SK-N-SH (cell line): ENCODE results near the gene TRPM3. TPM values are rescaled to one million over a fixed set of nuclear protein-coding genes. Genes with fewer than 3 reads are reported as not detected.

Experiments
- CTCF ChIA-PET: fragments of 300-600, 350-600 bp; formaldehyde crosslinking; extraction: SDS; loops from one replicate; lab custom pipeline; 2021; lab: Yijun Ruan, JAX
- POLR2A ChIA-PET: fragments of 350-600 bp; sonication (Branson Sonifier 250); formaldehyde crosslinking; extraction: SDS; loops from one replicate; lab custom pipeline; 2020; ENCODE audit warnings: antibody characterized with exemption, inconsistent platforms; lab: Yijun Ruan, JAX
- DNase-seq: peaks from one replicate; pipeline ENCODE4 v3.0.0; 2012
- H2AFZ ChIP-seq: fragments of 200-600 bp; sonication (generic); 2 replicates; pipeline ENCODE4 v1.8.1; 2016; ENCODE audit warnings: antibody characterized with exemption, mild to moderate bottlenecking, low read depth
- H3F3A ChIP-seq: fragments of 200-600 bp; sonication (generic); replicated peaks from 2 replicates; pipeline ENCODE3; 2016; ENCODE audit warnings: antibody characterized with exemption, mild to moderate bottlenecking; ENCODE audit not compliant: insufficient read depth
- H3K27ac ChIP-seq, 2 experiments: fragments of 200-500 bp in 1 of 2; fragments of 200-600 bp in 1 of 2; sonication (Bioruptor generic) in 1 of 2; sonication (generic), shearing (Covaris generic) in 1 of 2; 2 replicates each; pipeline versions ENCODE4 v1.5.1 to v1.6.1; 2014 to 2016; ENCODE audit warnings: low read depth in 2 of 2, inconsistent platforms in 1 of 2, low read length in 1 of 2, mild to moderate bottlenecking in 1 of 2, mixed read lengths in 1 of 2
- H3K27me3 ChIP-seq: fragments of 200-600 bp; sonication (generic), shearing (Covaris generic); 2 replicates; pipeline ENCODE4 v1.6.1; 2016; ENCODE audit warnings: mixed run types; ENCODE audit not compliant: insufficient read depth
- H3K36me3 ChIP-seq, 2 experiments: fragments of 200-500 bp in 1 of 2; fragments of 200-600 bp in 1 of 2; sonication (Bioruptor generic) in 1 of 2; sonication (generic) in 1 of 2; replicated peaks in 1 of 2; 2 replicates each; pipeline versions ENCODE3 to v1.5.1; 2014 to 2016; ENCODE audit warnings: low read length in 1 of 2, mild to moderate bottlenecking in 1 of 2; ENCODE audit not compliant: insufficient read depth in 2 of 2, control insufficient read depth in 1 of 2
- H3K4me1 ChIP-seq, 2 experiments: fragments of 200-500 bp in 1 of 2; fragments of 200-600 bp in 1 of 2; sonication (Bioruptor generic) in 1 of 2; sonication (generic), shearing (Covaris generic) in 1 of 2; 2 replicates each; pipeline versions ENCODE4 v1.5.1 to v1.6.1; 2014 to 2016; ENCODE audit warnings: low read depth in 1 of 2, low read length in 1 of 2, mixed run types in 1 of 2; ENCODE audit not compliant: insufficient read depth in 2 of 2, control insufficient read depth in 1 of 2
- H3K4me2 ChIP-seq: fragments of 200-600 bp; sonication (generic), shearing (Covaris generic); 2 replicates; pipeline ENCODE4 v1.6.1; 2017; ENCODE audit warnings: mixed run types
- H3K4me3 ChIP-seq, 2 experiments: fragments of 200-500 bp in 1 of 2; fragments of 200-600 bp in 1 of 2; sonication (Bioruptor generic) in 1 of 2; sonication (generic), shearing (Covaris generic) in 1 of 2; 2 replicates each; pipeline versions ENCODE4 v1.5.1 to v1.8.1; 2014 to 2016; ENCODE audit warnings: low read depth in 2 of 2, inconsistent platforms in 1 of 2, low read length in 1 of 2, mild to moderate bottlenecking in 1 of 2, mixed read lengths in 1 of 2, moderate library complexity in 1 of 2
- H3K79me2 ChIP-seq: fragments of 200-600 bp; sonication (generic); 2 replicates; pipeline ENCODE4 v1.8.1; 2017; ENCODE audit warnings: mild to moderate bottlenecking; ENCODE audit not compliant: insufficient read depth
- H3K9ac ChIP-seq: fragments of 200-600 bp; sonication (generic); 2 replicates; pipeline ENCODE4 v1.6.1; 2017; ENCODE audit warnings: mixed run types
- H3K9me2 ChIP-seq: fragments of 200-600 bp; sonication (generic); 2 replicates; pipeline ENCODE4 v1.6.1; 2017; ENCODE audit warnings: mixed run types
- H3K9me3 ChIP-seq: fragments of 200-600 bp; sonication (generic); 2 replicates; pipeline ENCODE4 v1.6.1; 2017; ENCODE audit warnings: mixed run types, mild to moderate bottlenecking, moderate library complexity
- H4K20me1 ChIP-seq: fragments of 200-600 bp; sonication (generic); 2 replicates; pipeline ENCODE4 v1.6.1; 2017; ENCODE audit warnings: mild to moderate bottlenecking, mixed run types; ENCODE audit not compliant: insufficient read depth
- CHD2 ChIP-seq: fragments of 150-350 bp; IDR thresholded peaks from 2 replicates; pipeline ENCODE4 v1.6.1; 2018; ENCODE audit warnings: low read length; ENCODE audit not compliant: partially characterized antibody
- EZH2phosphoT487 ChIP-seq: fragments of 200-600 bp; sonication (generic); IDR thresholded peaks from 2 replicates; pipeline ENCODE4 v1.6.1; 2017; ENCODE audit warnings: low read depth, mixed run types, mild to moderate bottlenecking, antibody characterized with exemption, moderate library complexity, borderline replicate concordance
- FOSL2 ChIP-seq: IDR thresholded peaks from 2 replicates; pipeline ENCODE4 v1.4.0; 2012; ENCODE audit warnings: low read depth, mild to moderate bottlenecking, moderate library complexity, borderline replicate concordance
- FOXJ3 ChIP-seq: sonication (generic); formaldehyde crosslinking; IDR thresholded peaks from 2 replicates; pipeline ENCODE4 v1.5.1; 2020; ENCODE audit warnings: mild to moderate bottlenecking, missing genetic modification reagents
- GABPA ChIP-seq: IDR thresholded peaks from 2 replicates; pipeline ENCODE4 v1.4.0; 2012; ENCODE audit warnings: low read depth, mild to moderate bottlenecking
- JUND ChIP-seq: IDR thresholded peaks from 2 replicates; pipeline ENCODE4 v1.4.0; 2012
- MEF2A ChIP-seq: IDR thresholded peaks from 2 replicates; pipeline ENCODE4 v1.4.0; 2012; ENCODE audit warnings: low read depth, borderline replicate concordance
- NRF1 ChIP-seq: IDR thresholded peaks from 2 replicates; pipeline ENCODE4 v1.6.1; 2012; ENCODE audit warnings: low read depth, mild to moderate bottlenecking, low read length
- RCOR1 ChIP-seq: fragments of 150-350 bp; IDR thresholded peaks from 2 replicates; pipeline ENCODE4 v1.6.1; 2017; ENCODE audit warnings: antibody characterized with exemption, low read length
- RFX5 ChIP-seq: IDR thresholded peaks from 2 replicates; pipeline ENCODE4 v1.6.1; 2012; ENCODE audit warnings: mild to moderate bottlenecking, improper control_type of control experiment, low read length
- RXRA ChIP-seq: IDR thresholded peaks from 2 replicates; pipeline ENCODE4 v1.4.0; 2012; ENCODE audit warnings: low read depth, mild to moderate bottlenecking, borderline replicate concordance
- TCF12 ChIP-seq: IDR thresholded peaks from 2 replicates; pipeline ENCODE4 v1.4.0; 2012
- WGBS: methylation state at CpG from one replicate; pipeline ENCODE4 v1.1.6; 2017; ENCODE audit warnings: low lambda C conversion rate; 5-methylcytosine and 5-hydroxymethylcytosine counted together
- polyA plus RNA-seq, 3 experiments: library from polyadenylated mRNA; depleted of rRNA; stranded (reverse); fragments of >200 nt; gene quantifications; 2 replicates each; pipeline ENCODE4 v1.2.3, GENCODE V29; 2012
- TF ChIP-seq, protein P1 (sequence below): IDR thresholded peaks from 2 replicates; pipeline ENCODE4 v1.4.0; 2012; ENCODE audit warnings: low read depth, borderline replicate concordance
- TF ChIP-seq, protein P2 (sequence below): IDR thresholded peaks from 2 replicates; pipeline ENCODE4 v1.6.1; 2012; ENCODE audit warnings: mild to moderate bottlenecking, low read depth, low read length, moderate library complexity
- TF ChIP-seq, protein P3 (sequence below): fragments of 150-350 bp; IDR thresholded peaks from 2 replicates; pipeline ENCODE4 v1.6.1; 2017; ENCODE audit warnings: antibody characterized with exemption, low read length, low read depth, borderline replicate concordance
- TF ChIP-seq, protein P4 (sequence below): fragments of 200-600 bp; sonication (generic); IDR thresholded peaks from 2 replicates; pipeline ENCODE4 v1.6.1; 2017; ENCODE audit warnings: antibody characterized with exemption, mild to moderate bottlenecking, moderate library complexity
- TF ChIP-seq, protein P5 (sequence below): IDR thresholded peaks from 2 replicates; pipeline ENCODE4; 2012

TRPM3 gene
- polyA plus RNA-seq, 1 of the 3 experiments (the other 2 are of a cell fraction): not detected

DNA sequence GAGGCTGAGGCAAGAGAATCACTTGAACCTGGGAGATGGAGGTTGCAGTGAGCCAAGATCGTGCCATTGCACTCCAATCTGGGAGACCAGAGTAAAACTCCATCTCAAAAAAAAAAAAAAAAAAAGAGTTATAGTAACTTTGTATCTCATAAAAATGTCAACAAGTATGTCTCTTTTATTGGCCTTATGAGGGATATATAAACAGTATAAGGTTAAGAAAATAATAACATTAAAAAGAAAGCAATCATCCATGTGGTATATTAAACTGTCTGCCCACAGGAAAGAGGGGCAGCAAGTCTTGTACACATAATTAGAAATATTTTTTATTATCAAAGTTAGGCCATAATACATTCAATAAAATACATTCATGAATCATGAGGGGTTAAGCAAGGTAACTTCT is 447.6 kb downstream of the TRPM3 start:
- H3K9me3 ChIP-seq: no peaks in the 10 kb centered on the region
- 9% methylated on average over 1 of the region's 1 CpG for WGBS
- no peak overlapping the region for H3K4me3 ChIP-seq
- no peaks in the 10 kb centered on the region for H3K9me2 ChIP-seq
- no peak overlapping the region for H3K27ac ChIP-seq
- H3K4me2 ChIP-seq: no peak overlapping the region
- H3K9ac ChIP-seq: no peak overlapping the region
- no peaks in the 10 kb centered on the region for H4K20me1 ChIP-seq
- no peaks in the 10 kb centered on the region for H3K79me2 ChIP-seq
- TF ChIP-seq NRF1 (no peak), EZH2phosphoT487 (no peak), FOSL2 (no peak), CHD2 (no peak), RXRA (no peak), GABPA (no peak), RCOR1 (no peak), RFX5 (no peak), FOXJ3 (CRISPR knock-in tag) (no peak), MEF2A (no peak), JUND (no peak), TCF12 (no peak)
- TF ChIP-seq, protein P1, sequence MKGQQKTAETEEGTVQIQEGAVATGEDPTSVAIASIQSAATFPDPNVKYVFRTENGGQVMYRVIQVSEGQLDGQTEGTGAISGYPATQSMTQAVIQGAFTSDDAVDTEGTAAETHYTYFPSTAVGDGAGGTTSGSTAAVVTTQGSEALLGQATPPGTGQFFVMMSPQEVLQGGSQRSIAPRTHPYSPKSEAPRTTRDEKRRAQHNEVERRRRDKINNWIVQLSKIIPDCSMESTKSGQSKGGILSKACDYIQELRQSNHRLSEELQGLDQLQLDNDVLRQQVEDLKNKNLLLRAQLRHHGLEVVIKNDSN: no peak
- TF ChIP-seq, protein P2, sequence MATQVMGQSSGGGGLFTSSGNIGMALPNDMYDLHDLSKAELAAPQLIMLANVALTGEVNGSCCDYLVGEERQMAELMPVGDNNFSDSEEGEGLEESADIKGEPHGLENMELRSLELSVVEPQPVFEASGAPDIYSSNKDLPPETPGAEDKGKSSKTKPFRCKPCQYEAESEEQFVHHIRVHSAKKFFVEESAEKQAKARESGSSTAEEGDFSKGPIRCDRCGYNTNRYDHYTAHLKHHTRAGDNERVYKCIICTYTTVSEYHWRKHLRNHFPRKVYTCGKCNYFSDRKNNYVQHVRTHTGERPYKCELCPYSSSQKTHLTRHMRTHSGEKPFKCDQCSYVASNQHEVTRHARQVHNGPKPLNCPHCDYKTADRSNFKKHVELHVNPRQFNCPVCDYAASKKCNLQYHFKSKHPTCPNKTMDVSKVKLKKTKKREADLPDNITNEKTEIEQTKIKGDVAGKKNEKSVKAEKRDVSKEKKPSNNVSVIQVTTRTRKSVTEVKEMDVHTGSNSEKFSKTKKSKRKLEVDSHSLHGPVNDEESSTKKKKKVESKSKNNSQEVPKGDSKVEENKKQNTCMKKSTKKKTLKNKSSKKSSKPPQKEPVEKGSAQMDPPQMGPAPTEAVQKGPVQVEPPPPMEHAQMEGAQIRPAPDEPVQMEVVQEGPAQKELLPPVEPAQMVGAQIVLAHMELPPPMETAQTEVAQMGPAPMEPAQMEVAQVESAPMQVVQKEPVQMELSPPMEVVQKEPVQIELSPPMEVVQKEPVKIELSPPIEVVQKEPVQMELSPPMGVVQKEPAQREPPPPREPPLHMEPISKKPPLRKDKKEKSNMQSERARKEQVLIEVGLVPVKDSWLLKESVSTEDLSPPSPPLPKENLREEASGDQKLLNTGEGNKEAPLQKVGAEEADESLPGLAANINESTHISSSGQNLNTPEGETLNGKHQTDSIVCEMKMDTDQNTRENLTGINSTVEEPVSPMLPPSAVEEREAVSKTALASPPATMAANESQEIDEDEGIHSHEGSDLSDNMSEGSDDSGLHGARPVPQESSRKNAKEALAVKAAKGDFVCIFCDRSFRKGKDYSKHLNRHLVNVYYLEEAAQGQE: no peak
- TF ChIP-seq, protein P3, sequence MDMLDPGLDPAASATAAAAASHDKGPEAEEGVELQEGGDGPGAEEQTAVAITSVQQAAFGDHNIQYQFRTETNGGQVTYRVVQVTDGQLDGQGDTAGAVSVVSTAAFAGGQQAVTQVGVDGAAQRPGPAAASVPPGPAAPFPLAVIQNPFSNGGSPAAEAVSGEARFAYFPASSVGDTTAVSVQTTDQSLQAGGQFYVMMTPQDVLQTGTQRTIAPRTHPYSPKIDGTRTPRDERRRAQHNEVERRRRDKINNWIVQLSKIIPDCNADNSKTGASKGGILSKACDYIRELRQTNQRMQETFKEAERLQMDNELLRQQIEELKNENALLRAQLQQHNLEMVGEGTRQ: no peak
- TF ChIP-seq, protein P4, sequence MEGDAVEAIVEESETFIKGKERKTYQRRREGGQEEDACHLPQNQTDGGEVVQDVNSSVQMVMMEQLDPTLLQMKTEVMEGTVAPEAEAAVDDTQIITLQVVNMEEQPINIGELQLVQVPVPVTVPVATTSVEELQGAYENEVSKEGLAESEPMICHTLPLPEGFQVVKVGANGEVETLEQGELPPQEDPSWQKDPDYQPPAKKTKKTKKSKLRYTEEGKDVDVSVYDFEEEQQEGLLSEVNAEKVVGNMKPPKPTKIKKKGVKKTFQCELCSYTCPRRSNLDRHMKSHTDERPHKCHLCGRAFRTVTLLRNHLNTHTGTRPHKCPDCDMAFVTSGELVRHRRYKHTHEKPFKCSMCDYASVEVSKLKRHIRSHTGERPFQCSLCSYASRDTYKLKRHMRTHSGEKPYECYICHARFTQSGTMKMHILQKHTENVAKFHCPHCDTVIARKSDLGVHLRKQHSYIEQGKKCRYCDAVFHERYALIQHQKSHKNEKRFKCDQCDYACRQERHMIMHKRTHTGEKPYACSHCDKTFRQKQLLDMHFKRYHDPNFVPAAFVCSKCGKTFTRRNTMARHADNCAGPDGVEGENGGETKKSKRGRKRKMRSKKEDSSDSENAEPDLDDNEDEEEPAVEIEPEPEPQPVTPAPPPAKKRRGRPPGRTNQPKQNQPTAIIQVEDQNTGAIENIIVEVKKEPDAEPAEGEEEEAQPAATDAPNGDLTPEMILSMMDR: no peak
- TF ChIP-seq, protein P5, sequence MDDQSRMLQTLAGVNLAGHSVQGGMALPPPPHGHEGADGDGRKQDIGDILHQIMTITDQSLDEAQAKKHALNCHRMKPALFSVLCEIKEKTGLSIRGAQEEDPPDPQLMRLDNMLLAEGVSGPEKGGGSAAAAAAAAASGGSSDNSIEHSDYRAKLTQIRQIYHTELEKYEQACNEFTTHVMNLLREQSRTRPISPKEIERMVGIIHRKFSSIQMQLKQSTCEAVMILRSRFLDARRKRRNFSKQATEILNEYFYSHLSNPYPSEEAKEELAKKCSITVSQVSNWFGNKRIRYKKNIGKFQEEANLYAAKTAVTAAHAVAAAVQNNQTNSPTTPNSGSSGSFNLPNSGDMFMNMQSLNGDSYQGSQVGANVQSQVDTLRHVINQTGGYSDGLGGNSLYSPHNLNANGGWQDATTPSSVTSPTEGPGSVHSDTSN: no peak
- TF ChIP-seq, all 33 proteins: peak for 0
- H3K36me3 ChIP-seq: no peaks in the 10 kb centered on the region
- no peak overlapping the region for H2AFZ ChIP-seq
- ChIA-PET POLR2A (no interaction called here), CTCF (no interaction called here)
- no peak for DNase-seq
- H3K27me3 ChIP-seq: no peaks in the 10 kb centered on the region; the same call in 1 of the 2 replicates
- no peaks in the 10 kb centered on the region for H3K4me1 ChIP-seq
- no peaks in the 10 kb centered on the region for H3F3A ChIP-seq
